A549 (cell line): ENCODE results near the gene NPHS2. TPM values are rescaled to one million over a fixed set of nuclear protein-coding genes. Genes with fewer than 3 reads are reported as not detected.

Source experiments
- ATAC-seq, 2 experiments: fragments of 200-7000 bp in 1 of 2; fragments of >200 bp in 1 of 2; cut with Nextera tagmentation in 1 of 2; cut with Tn5 transposase in 1 of 2; 3 replicates each; pipeline versions ENCODE4 v1.8.0 to v1.9.1; 2018 to 2020; ENCODE audit warnings: mild to moderate bottlenecking in 1 of 2, moderate library complexity in 1 of 2
- CTCF ChIA-PET: fragments of 300-600 bp; sonication (Branson Sonifier 250); formaldehyde crosslinking; extraction: SDS; loops from one replicate; lab custom pipeline; 2021; ENCODE audit warnings: antibody characterized with exemption, inconsistent platforms; lab: Yijun Ruan, JAX
- POLR2A ChIA-PET: fragments of 350-600 bp; formaldehyde crosslinking; extraction: SDS; loops from one replicate; lab custom pipeline; 2021; ENCODE audit warnings: antibody characterized with exemption, inconsistent platforms; lab: Yijun Ruan, JAX
- DNase-seq, 2 experiments: peaks; one replicate each; pipeline versions ENCODE4 v3.0.0 to v3.0.0-alpha.2; 2011 to 2016; ENCODE audit warnings: low read depth in 1 of 2, low spot score in 1 of 2
- FAIRE-seq: peaks from 2 replicates; lab custom pipeline; 2011; peaks lifted over from hg19 to GRCh38; lab: Jason Lieb, UNC
- H3K27ac ChIP-seq, 2 experiments: fragments of >200 bp; sonication (Bioruptor Twin); formaldehyde crosslinking; 3 replicates each; pipeline ENCODE4 v1.5.1; 2016 to 2017
- H3K4me1 ChIP-seq: fragments of >200 bp; sonication (Bioruptor Twin); formaldehyde crosslinking; 3 replicates; pipeline ENCODE4 v1.6.1; 2016
- H3K4me2 ChIP-seq: fragments of >200 bp; sonication (Bioruptor Twin); formaldehyde crosslinking; 3 replicates; pipeline ENCODE4 v1.6.1; 2016
- H3K4me3 ChIP-seq: fragments of >200 bp; sonication (Bioruptor Twin); formaldehyde crosslinking; 3 replicates; pipeline ENCODE4 v1.5.1; 2016
- H3K9me3 ChIP-seq: fragments of >200 bp; sonication (Bioruptor Twin); formaldehyde crosslinking; 3 replicates; pipeline ENCODE4 v1.6.1; 2016
- CBX2 ChIP-seq: fragments of 200-600 bp; sonication (generic); IDR thresholded peaks from 2 replicates; pipeline ENCODE4 v1.6.1; 2016; ENCODE audit warnings: low read depth, mild to moderate bottlenecking, borderline replicate concordance
- EHMT2 ChIP-seq: fragments of 200-600 bp; sonication (generic); IDR thresholded peaks from 2 replicates; pipeline ENCODE4 v1.6.1; 2016; ENCODE audit warnings: antibody characterized with exemption, low read depth, mild to moderate bottlenecking, moderate library complexity
- FOSL2 ChIP-seq, 2 experiments: fragments of 450-650 bp in 1 of 2; fragments of >200 bp in 1 of 2; sonication (Bioruptor Twin) in 1 of 2; formaldehyde crosslinking; IDR thresholded peaks; 2 replicates each; pipeline versions ENCODE4 v1.5.0 to v1.6.1; 2016 to 2020; ENCODE audit warnings: mild to moderate bottlenecking in 1 of 2, moderate library complexity in 1 of 2
- FOXS1 ChIP-seq: fragments of 250-450 bp; sonication (Bioruptor Pico); IDR thresholded peaks from 2 replicates; pipeline ENCODE4 v1.5.0; 2020; ENCODE audit warnings: mild to moderate bottlenecking, moderate library complexity
- HEYL ChIP-seq: fragments of 250-450 bp; sonication (Bioruptor Pico); IDR thresholded peaks from 2 replicates; pipeline ENCODE4 v1.8.0; 2021; ENCODE audit warnings: mild to moderate bottlenecking, moderate library complexity
- HOXB5 ChIP-seq: fragments of 250-450 bp; sonication (Bioruptor Pico); IDR thresholded peaks from 2 replicates; pipeline ENCODE4 v1.5.0; 2020; ENCODE audit warnings: mild to moderate bottlenecking, moderate library complexity
- KDM1A ChIP-seq: fragments of 200-600 bp; sonication (generic); IDR thresholded peaks from 2 replicates; pipeline ENCODE4 v1.6.1; 2016; ENCODE audit warnings: low read depth, mild to moderate bottlenecking
- KDM5A ChIP-seq: fragments of 200-600 bp; sonication (generic); IDR thresholded peaks from 2 replicates; pipeline ENCODE4 v1.6.1; 2016; ENCODE audit warnings: antibody characterized with exemption, mild to moderate bottlenecking
- MAFK ChIP-seq: fragments of 450-650 bp; IDR thresholded peaks from 2 replicates; pipeline ENCODE4 v1.6.1; 2014; ENCODE audit not compliant: partially characterized antibody
- NFE2L2 ChIP-seq: fragments of 150-350 bp; conservative IDR thresholded peaks from 2 replicates; pipeline ENCODE4 v1.6.1; 2014; ENCODE audit warnings: low read length
- NPAS2 ChIP-seq: fragments of 250-450 bp; sonication (Bioruptor Pico); IDR thresholded peaks from 2 replicates; pipeline ENCODE4 v1.8.0; 2022; ENCODE audit warnings: mild to moderate bottlenecking, moderate library complexity, borderline replicate concordance
- PBX3 ChIP-seq: IDR thresholded peaks from 2 replicates; pipeline ENCODE4 v1.6.1; 2012
- POLR2A ChIP-seq: IDR thresholded peaks from 2 replicates; pipeline ENCODE4 v1.6.1; 2012; ENCODE audit warnings: mild to moderate bottlenecking, low read length
- POLR2AphosphoS2 ChIP-seq: conservative IDR thresholded peaks from 2 replicates; pipeline ENCODE4 v1.6.1; 2012; ENCODE audit warnings: low read length, improper control_type of control experiment, inconsistent platforms
- SMC3 ChIP-seq: fragments of >200 bp; sonication (Bioruptor Twin); formaldehyde crosslinking; IDR thresholded peaks from 3 replicates; pipeline ENCODE4 v1.6.1; 2018; ENCODE audit warnings: inconsistent platforms
- USF2 ChIP-seq: fragments of 450-650 bp; IDR thresholded peaks from 2 replicates; pipeline ENCODE4 v1.6.1; 2014; ENCODE audit warnings: antibody characterized with exemption
- ZFP36 ChIP-seq: fragments of 450-650 bp; IDR thresholded peaks from 2 replicates; pipeline ENCODE4 v1.6.1; 2014; ENCODE audit warnings: borderline replicate concordance; ENCODE audit not compliant: partially characterized antibody
- ZSCAN20 ChIP-seq: fragments of 250-450 bp; sonication (Bioruptor Pico); IDR thresholded peaks from 2 replicates; pipeline ENCODE4 v1.8.0; 2022; ENCODE audit warnings: mild to moderate bottlenecking, moderate library complexity
- WGBS: methylation state at CpG from one replicate; pipeline ENCODE4 v1.1.6; 2017; ENCODE audit errors: missing lambda C conversion rate; 5-methylcytosine and 5-hydroxymethylcytosine counted together
- polyA plus RNA-seq, 4 experiments: library from polyadenylated mRNA; depleted of rRNA in 3 of 4; stranded (reverse); fragments of >200 nt; fragmentation: RNase III in 1 of 4; extraction: RNeasy Plus Mini Kit Qiagen cat#74134 plus additional on column Dnase treatment in 1 of 4; gene quantifications; 2 replicates in 3 of 4; 3 replicates in 1 of 4; pipeline ENCODE4 v1.2.3, GENCODE V29; 2011 to 2017
- TF ChIP-seq, protein P1 (sequence below): fragments of >200 bp; sonication (Bioruptor Twin); formaldehyde crosslinking; IDR thresholded peaks from 3 replicates; pipeline ENCODE4 v1.5.1; 2016
- TF ChIP-seq, protein P2 (sequence below): fragments of 200-600 bp; sonication (generic); IDR thresholded peaks from 2 replicates; pipeline ENCODE4 v1.6.1; 2016; ENCODE audit warnings: antibody characterized with exemption, mild to moderate bottlenecking, moderate library complexity
- TF ChIP-seq, protein P3 (sequence below): IDR thresholded peaks from 2 replicates; pipeline ENCODE4 v1.6.1; 2012; ENCODE audit warnings: low read depth, borderline replicate concordance

The NPHS2 gene
- polyA plus RNA-seq, 2 of the 4 experiments (the other 2 are of a cell fraction): not detected

GRCh38 chr1:179586107-179586823 is 10.5 kb upstream of the NPHS2 start (continued):
- TF ChIP-seq, protein P1, sequence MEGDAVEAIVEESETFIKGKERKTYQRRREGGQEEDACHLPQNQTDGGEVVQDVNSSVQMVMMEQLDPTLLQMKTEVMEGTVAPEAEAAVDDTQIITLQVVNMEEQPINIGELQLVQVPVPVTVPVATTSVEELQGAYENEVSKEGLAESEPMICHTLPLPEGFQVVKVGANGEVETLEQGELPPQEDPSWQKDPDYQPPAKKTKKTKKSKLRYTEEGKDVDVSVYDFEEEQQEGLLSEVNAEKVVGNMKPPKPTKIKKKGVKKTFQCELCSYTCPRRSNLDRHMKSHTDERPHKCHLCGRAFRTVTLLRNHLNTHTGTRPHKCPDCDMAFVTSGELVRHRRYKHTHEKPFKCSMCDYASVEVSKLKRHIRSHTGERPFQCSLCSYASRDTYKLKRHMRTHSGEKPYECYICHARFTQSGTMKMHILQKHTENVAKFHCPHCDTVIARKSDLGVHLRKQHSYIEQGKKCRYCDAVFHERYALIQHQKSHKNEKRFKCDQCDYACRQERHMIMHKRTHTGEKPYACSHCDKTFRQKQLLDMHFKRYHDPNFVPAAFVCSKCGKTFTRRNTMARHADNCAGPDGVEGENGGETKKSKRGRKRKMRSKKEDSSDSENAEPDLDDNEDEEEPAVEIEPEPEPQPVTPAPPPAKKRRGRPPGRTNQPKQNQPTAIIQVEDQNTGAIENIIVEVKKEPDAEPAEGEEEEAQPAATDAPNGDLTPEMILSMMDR: peak; percentile 79
- TF ChIP-seq SMC3 (peak; percentile 33; the same call in 1 of the 3 replicates), FOSL2 (IDR thresholded peaks at IDR 0.05) (no peak), FOSL2 (CRISPR knock-in tag; IDR thresholded peaks at IDR 0.05) (no peak), EHMT2 (no peak), FOXS1 (CRISPR knock-in tag) (no peak), ZFP36 (no peak), MAFK (peak; percentile 61), HEYL (no peak), PBX3 (no peak)
- TF ChIP-seq, protein P2, sequence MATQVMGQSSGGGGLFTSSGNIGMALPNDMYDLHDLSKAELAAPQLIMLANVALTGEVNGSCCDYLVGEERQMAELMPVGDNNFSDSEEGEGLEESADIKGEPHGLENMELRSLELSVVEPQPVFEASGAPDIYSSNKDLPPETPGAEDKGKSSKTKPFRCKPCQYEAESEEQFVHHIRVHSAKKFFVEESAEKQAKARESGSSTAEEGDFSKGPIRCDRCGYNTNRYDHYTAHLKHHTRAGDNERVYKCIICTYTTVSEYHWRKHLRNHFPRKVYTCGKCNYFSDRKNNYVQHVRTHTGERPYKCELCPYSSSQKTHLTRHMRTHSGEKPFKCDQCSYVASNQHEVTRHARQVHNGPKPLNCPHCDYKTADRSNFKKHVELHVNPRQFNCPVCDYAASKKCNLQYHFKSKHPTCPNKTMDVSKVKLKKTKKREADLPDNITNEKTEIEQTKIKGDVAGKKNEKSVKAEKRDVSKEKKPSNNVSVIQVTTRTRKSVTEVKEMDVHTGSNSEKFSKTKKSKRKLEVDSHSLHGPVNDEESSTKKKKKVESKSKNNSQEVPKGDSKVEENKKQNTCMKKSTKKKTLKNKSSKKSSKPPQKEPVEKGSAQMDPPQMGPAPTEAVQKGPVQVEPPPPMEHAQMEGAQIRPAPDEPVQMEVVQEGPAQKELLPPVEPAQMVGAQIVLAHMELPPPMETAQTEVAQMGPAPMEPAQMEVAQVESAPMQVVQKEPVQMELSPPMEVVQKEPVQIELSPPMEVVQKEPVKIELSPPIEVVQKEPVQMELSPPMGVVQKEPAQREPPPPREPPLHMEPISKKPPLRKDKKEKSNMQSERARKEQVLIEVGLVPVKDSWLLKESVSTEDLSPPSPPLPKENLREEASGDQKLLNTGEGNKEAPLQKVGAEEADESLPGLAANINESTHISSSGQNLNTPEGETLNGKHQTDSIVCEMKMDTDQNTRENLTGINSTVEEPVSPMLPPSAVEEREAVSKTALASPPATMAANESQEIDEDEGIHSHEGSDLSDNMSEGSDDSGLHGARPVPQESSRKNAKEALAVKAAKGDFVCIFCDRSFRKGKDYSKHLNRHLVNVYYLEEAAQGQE: no peak
- TF ChIP-seq, protein P3, sequence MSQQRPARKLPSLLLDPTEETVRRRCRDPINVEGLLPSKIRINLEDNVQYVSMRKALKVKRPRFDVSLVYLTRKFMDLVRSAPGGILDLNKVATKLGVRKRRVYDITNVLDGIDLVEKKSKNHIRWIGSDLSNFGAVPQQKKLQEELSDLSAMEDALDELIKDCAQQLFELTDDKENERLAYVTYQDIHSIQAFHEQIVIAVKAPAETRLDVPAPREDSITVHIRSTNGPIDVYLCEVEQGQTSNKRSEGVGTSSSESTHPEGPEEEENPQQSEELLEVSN: peak; percentile 44; the same call in 1 of the 2 replicates

DNA sequence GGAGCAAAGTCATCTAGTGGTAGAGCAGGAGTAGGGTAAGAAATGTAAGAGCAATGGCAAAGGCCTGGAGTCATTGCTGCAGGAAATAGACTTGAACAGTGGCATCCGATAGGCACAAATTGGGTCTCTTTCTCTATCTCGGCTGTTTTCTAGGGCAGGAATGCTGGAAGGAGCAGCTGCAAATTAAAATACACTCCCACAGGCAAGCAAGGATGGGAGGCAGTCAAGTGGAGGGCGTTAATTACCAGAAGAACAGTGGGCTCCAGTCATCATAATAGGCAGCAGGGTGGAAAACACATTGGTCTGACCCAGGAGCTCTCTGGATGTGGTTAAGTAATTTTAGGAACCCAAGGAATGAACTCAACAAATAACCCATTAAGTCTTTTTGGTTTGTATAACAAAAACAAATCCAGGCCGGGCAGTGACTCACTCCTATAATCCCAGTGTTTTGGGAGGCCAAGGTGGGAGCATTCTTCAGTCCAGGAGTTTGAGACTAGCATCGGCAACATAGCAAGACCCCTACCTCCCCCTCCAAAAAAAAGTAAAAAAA is 8.1 kb upstream of the NPHS2 start:
- no peaks in the 10 kb centered on the region for H3K4me1 ChIP-seq
- no peak overlapping the region for H3K4me2 ChIP-seq
- 41% methylated on average over 5 of the region's 5 CpGs for WGBS
- no peak for DNase-seq
- ATAC-seq: no peak
- no peak for FAIRE-seq
- ChIA-PET POLR2A (no interaction called here), CTCF (interaction anchor here (0.7 to 4.2 kb wide), 3 partner anchors 15 to 226 kb away, joined by 3 to 24 read pairs (median 3); no protein-coding TSS in a partner anchor)
- no peak overlapping the region for H3K4me3 ChIP-seq
- H3K9me3 ChIP-seq: no peaks in the 10 kb centered on the region
- H3K27ac ChIP-seq: no peak overlapping the region
- TF ChIP-seq, protein P2: no peak
- TF ChIP-seq KDM5A: no peak
- no peak for TF ChIP-seq ZSCAN20 (CRISPR knock-in tag)
- no peak for TF ChIP-seq CBX2
- TF ChIP-seq KDM1A: no peak
- TF ChIP-seq, protein P1: no peak
- TF ChIP-seq SMC3: no peak
- no peak for TF ChIP-seq NPAS2
- TF ChIP-seq NFE2L2: no peak
- TF ChIP-seq POLR2A: no peak
- no peak for TF ChIP-seq ZFP36
- no peak for TF ChIP-seq POLR2AphosphoS2
- TF ChIP-seq USF2: no peak
- TF ChIP-seq HOXB5 (CRISPR knock-in tag): no peak
